GM19023 (cell line): ENCODE data around the gene FBXO24.
A peak's percentile ranks its signal among the peaks of the same experiment; 100 is the strongest.

Source experiments
- ATAC-seq: cut with Tn5 transposase; IDR thresholded peaks from one replicate; pipeline ENCODE4 v1.9.1; 2021; ENCODE audit warnings: mild to moderate bottlenecking, moderate library complexity; ENCODE audit not compliant: unreplicated experiment

The FBXO24 gene

GRCh38 chr7:100614308-100614861, 28.3 kb downstream of the FBXO24 start:
- no peak for ATAC-seq

- no peak for ATAC-seq
Measured at GRCh38 chr7:100620239-100620638, 34.1 kb downstream of the FBXO24 start.

GRCh38 chr7:100620804-100621203, 34.7 kb downstream of the FBXO24 start:
- ATAC-seq = no peak

- no peak for ATAC-seq
Measured at GRCh38 chr7:100621554-100621953, 35.4 kb downstream of the FBXO24 start.

GRCh38 chr7:100623951-100624824, 38.1 kb downstream of the FBXO24 start:
- no peak for ATAC-seq

GRCh38 chr7:100626055-100626454, 39.9 kb downstream of the FBXO24 start:
- ATAC-seq = no peak

- ATAC-seq = peak; percentile 87
Measured at GRCh38 chr7:100626530-100627237, 40.6 kb downstream of the FBXO24 start.

GRCh38 chr7:100627238-100627549, 41.1 kb downstream of the FBXO24 start:
- ATAC-seq = no peak

GRCh38 chr7:100629117-100629716, 43.1 kb downstream of the FBXO24 start:
- ATAC-seq = no peak

GRCh38 chr7:100630066-100630465, 43.9 kb downstream of the FBXO24 start:
- no peak for ATAC-seq

- ATAC-seq = no peak
Measured at GRCh38 chr7:100632951-100633717, 47.0 kb downstream of the FBXO24 start.

GRCh38 chr7:100639995-100640516, 53.9 kb downstream of the FBXO24 start:
- ATAC-seq = no peak

- ATAC-seq = no peak
Measured at GRCh38 chr7:100640517-100641440, 54.7 kb downstream of the FBXO24 start.

GRCh38 chr7:100641463-100641859, 55.3 kb downstream of the FBXO24 start, which contains the start of gene TFR2:
Gene TFR2 (minus strand): TSS chr7:100641552. CDS start chr7:100641509, 43 bp downstream.
- ATAC-seq = no peak

GRCh38 chr7:100641860-100642533, 55.9 kb downstream of the FBXO24 start:
- ATAC-seq = no peak

GRCh38 chr7:100642534-100642907, 56.4 kb downstream of the FBXO24 start:
- no peak for ATAC-seq

- ATAC-seq = no peak
Measured at GRCh38 chr7:100649826-100650565, 63.9 kb downstream of the FBXO24 start.
